ENCODE data around the gene RPL5.

- TF ChIP-seq CTCF (IDR thresholded peaks at IDR 0.05; ENCODE audit: low read length) (no peak), EZH2 (optimal IDR thresholded peaks at IDR 0.05; ENCODE audit: low read depth, low read length) (no peak)
These were observed 2.8 kb downstream of the RPL5 start for GRCh38 chr1:92834617-92835016.
